SK-N-SH treated with all-trans-retinoic acid at 6 μM for 48 hours (cell line): ENCODE measurements around the gene IMPA2.

Source experiments
- ARNTL ChIP-seq: fragments of 450-650 bp; formaldehyde crosslinking; IDR thresholded peaks from 2 replicates; pipeline ENCODE4 v1.5.0; 2020; ENCODE audit warnings: low read depth, mild to moderate bottlenecking, moderate library complexity, borderline replicate concordance
- BACH2 ChIP-seq: fragments of 250-450 bp; sonication (Bioruptor Pico); IDR thresholded peaks from 2 replicates; pipeline ENCODE4 v1.9.0; 2021; ENCODE audit warnings: mild to moderate bottlenecking, borderline replicate concordance
- CREB5 ChIP-seq: fragments of 250-450 bp; sonication (Bioruptor Pico); IDR thresholded peaks from 2 replicates; pipeline ENCODE4 v1.5.1; 2020; ENCODE audit warnings: low read depth, mild to moderate bottlenecking, moderate library complexity
- CSDC2 ChIP-seq: fragments of 250-450 bp; sonication (Bioruptor Pico); IDR thresholded peaks from 2 replicates; pipeline ENCODE4 v1.5.0; 2020; ENCODE audit warnings: mild to moderate bottlenecking, moderate library complexity
- CSRNP3 ChIP-seq: fragments of 250-450 bp; sonication (Bioruptor Pico); IDR thresholded peaks from 2 replicates; pipeline ENCODE4 v1.5.1; 2021; ENCODE audit warnings: mild to moderate bottlenecking, moderate library complexity
- ESRRG ChIP-seq: fragments of 250-450 bp; sonication (Bioruptor Pico); IDR thresholded peaks from 2 replicates; pipeline ENCODE4 v1.6.1; 2021; ENCODE audit warnings: mild to moderate bottlenecking
- ISL1 ChIP-seq: fragments of 250-450 bp; sonication (Bioruptor Pico); IDR thresholded peaks from 2 replicates; pipeline ENCODE4 v2.1.2; 2022; ENCODE audit warnings: mild to moderate bottlenecking, moderate library complexity
- PPARA ChIP-seq: fragments of 250-450 bp; sonication (Bioruptor Pico); IDR thresholded peaks from 2 replicates; pipeline ENCODE4 v1.5.0; 2020; ENCODE audit warnings: mild to moderate bottlenecking, borderline replicate concordance
- RARB ChIP-seq: fragments of 250-450 bp; sonication (Bioruptor Pico); IDR thresholded peaks from 2 replicates; pipeline ENCODE4 v1.8.0; 2021; ENCODE audit warnings: mild to moderate bottlenecking, moderate library complexity
- ZC3H10 ChIP-seq: fragments of 250-450 bp; sonication (Bioruptor Pico); IDR thresholded peaks from 2 replicates; pipeline ENCODE4 v1.5.1; 2021; ENCODE audit warnings: mild to moderate bottlenecking, moderate library complexity
- ZFP3 ChIP-seq: fragments of 250-450 bp; sonication (Bioruptor Pico); IDR thresholded peaks from 2 replicates; pipeline ENCODE4 v1.5.0; 2020; ENCODE audit warnings: mild to moderate bottlenecking, moderate library complexity
- ZFP30 ChIP-seq: fragments of 450-650 bp; formaldehyde crosslinking; IDR thresholded peaks from 2 replicates; pipeline ENCODE4 v1.5.0; 2022; ENCODE audit warnings: mild to moderate bottlenecking, moderate library complexity
- ZNF565 ChIP-seq: fragments of 450-650 bp; formaldehyde crosslinking; conservative IDR thresholded peaks from 2 replicates; pipeline ENCODE4 v1.5.0; 2020; ENCODE audit warnings: low read depth, mild to moderate bottlenecking, moderate library complexity

GRCh38 chr18:12015416-12016062 lies 34.2 kb downstream of the IMPA2 start:
- TF ChIP-seq ARNTL (CRISPR knock-in tag) (no peak), RARB (CRISPR knock-in tag) (no peak), ZNF565 (CRISPR knock-in tag) (no peak), ZFP3 (no peak), BACH2 (CRISPR knock-in tag) (no peak), CREB5 (CRISPR knock-in tag) (no peak), ZFP30 (no peak), CSDC2 (CRISPR knock-in tag) (no peak), CSRNP3 (CRISPR knock-in tag) (no peak), PPARA (CRISPR knock-in tag) (no peak), ESRRG (no peak), ISL1 (CRISPR knock-in tag) (no peak), ZC3H10 (no peak)
